ENCODE data around the gene EXOC7.
A peak's percentile ranks its signal among the peaks of the same experiment; 100 is the strongest.
"Not testable (repeated sequence)": the region's sequence is repeated elsewhere in the genome, so short reads cannot be mapped to it uniquely, and the experiment has no call there.

EXOC7 gene

GRCh38 chr17:76085731-76086366, 17.7 kb downstream of the EXOC7 start:
- DNase-seq = no peak

GRCh38 chr17:76085066-76085730, 18.4 kb downstream of the EXOC7 start:
- DNase-seq = no peak

DNA sequence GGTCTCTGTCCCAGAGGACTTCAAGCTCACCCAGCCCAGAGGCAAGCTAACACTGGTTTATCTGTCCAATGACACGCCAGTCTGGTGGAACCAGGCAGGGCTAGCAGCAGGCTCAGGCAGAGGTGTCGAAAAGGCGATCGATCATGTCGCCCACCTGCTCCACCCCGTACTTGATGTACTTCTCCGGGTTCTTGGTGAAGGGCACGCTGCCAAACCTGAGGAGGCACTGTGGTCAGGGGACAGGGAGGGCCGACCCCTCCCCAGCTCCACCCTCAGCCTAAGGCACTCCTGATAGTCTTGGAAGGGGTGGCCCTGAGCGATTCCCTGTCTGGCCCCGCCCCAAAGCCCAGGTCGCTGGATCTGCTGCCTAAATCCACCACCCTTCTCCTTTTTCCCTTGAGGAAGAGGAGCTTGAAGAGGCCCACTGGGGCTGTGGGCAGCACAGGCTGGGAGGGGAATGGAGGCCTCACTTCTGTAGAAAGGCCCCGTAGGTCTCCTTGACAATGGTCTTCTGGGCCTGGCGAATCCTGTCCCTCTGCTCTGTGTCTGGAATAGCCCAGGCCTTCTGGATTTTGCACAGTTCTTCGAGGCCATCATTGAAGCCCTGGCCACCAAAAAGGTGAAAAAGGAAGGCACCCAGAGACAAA, 19.9 kb downstream of the EXOC7 start:
- DNase-seq = no peak

DNA sequence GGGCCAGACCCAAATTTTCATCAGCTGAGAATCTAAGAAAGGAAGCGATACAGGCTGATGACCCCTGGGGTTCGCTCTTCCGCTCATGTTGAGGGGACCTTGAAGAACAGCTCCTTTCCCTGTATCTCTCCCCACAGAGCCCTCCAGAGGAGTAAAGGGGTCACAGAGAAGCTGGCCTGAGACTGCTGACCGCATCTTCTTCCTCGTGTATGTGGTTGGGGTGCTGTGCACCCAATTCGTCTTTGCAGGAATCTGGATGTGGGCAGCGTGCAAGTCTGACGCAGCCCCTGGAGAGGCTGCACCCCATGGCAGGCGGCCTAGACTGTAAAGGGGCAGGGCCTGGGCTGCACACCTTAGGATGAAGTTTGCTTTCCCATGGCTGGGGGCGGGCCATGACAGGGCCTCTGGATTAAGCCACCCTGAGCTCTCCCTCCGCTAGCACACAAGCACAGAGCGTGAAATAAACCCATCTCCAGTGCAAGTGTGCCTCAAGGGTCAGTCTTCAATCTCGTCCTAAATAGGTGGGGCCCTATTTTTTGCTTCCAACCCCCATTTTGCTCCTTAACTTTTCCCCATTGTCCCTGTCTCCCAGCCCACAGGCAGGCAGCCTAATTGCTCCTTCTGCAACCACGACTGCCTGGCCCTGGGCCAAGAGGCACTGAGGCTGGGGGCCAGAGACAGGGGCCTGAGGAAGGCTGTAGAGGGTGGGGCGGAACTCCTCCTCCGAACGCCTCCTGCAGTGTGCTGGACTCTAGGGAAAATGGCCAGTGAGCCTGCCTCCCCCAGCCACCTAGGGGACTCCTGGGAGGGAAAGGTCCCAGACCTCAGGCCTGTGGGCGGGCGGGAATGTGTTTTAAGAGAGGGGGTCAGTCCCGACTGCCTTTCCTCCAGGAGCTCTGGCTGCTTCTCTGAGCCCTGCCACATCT, 21.0 kb downstream of the EXOC7 start:
- no peak for DNase-seq

GRCh38 chr17:76081295-76082210, 22.0 kb downstream of the EXOC7 start:
- no peak for DNase-seq

DNA sequence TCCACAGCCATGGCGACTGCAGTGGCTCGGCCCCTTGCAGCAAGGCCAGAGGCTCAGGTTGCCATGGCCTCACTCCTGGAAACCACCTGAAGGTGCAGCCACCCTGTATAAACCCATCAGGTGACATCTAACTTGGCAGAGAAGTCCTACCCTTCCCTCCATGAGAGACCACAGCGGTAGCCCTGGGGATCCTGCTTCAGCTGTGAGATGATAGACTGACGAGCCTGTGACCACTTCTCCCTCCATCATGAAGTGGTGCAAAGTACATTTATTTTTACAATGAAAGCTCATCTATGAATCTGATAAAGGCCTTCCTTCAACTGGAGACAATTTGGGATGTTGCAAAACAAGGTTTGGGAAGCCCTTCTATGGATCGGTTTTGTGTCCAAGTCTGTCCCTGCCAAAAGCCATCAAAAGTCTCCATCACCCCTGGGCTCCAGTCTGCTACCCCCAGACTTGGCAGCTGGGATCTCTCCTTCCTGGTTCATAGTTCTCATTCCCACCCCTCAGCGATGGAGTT, 22.8 kb downstream of the EXOC7 start:
- no peak for DNase-seq

GRCh38 chr17:76079956-76080767, 23.4 kb downstream of the EXOC7 start:
- DNase-seq = no peak

DNA sequence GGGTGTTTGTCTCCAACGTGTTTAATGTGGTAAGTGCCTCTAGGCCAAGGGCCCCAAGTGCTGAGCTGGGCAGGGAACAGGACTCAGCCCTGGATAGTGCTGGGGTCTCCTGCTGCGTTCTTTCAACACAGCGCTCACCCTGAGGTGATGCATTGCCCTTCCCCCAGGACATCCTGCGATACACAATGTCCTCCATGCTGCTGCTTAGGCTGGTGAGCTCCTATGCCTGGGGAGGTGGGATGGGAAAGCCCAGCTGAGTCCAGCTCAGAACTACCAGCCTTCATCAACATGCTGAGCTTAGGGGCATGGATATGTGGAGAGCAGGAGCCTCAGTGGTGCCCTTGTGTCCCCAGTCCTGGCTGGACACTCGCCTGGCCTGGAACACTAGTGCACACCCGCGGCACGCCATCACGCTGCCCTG, 24.0 kb downstream of the EXOC7 start:
- DNase-seq = no peak

DNA sequence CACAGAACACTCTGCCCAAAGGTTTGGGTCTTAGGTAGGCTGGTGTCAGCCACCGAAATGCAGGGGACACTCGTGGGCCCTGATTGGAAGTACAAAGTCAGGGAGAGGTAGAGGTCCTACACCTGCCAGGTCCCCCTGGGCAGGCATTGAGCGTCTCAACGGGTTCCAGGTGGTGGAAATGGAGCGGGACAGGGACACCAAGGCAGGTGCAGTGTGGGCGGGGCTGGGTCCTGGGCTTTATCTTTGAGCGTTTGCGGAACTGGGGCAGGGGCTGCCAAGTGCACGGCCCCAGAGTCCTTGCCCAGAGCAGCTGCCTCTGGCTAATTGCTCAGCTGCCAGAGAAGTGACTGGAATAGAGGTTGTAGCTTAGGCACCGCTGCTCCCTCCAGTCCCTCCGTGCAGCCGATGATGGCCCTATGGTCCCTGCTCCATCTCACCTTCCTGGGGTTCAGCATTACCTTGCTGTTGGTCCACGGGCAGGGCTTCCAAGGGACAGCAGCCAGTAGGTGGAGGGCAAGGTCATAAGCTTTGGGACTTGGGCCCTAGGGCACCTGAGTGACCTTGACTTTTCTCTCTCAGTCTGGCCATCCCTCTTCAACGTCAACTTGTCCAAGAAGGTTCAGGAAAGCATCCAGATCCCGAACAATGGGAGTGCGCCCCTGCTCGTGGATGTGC, 24.6 kb downstream of the EXOC7 start, which contains the start of gene ZACN:
Gene ZACN, plus strand, starts transcription at position 323 of the 675 bp plus-strand sequence. Its CDS starts 83 bp downstream, at position 406.
- no peak for DNase-seq

DNA sequence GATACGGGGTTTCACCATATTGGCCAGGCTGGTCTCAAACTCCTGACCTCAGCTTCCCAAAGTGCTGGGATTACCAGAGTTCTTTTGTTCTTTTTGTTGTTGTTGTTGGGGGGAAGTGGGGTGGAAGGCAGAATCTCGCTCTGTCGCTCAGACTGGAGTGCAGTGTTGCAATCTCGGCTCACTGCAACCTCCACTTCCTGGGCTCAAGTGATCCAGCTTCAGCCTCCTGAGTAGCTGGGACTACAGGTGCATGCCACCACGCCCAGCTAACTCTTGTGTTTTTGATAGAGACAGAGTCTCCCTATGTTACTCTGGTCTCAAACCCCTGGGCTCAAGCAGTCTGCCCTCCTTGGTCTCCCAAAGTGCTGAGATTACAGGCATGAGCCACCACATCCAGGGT, 25.2 kb downstream of the EXOC7 start:
- not testable (repeated sequence) for DNase-seq

DNA sequence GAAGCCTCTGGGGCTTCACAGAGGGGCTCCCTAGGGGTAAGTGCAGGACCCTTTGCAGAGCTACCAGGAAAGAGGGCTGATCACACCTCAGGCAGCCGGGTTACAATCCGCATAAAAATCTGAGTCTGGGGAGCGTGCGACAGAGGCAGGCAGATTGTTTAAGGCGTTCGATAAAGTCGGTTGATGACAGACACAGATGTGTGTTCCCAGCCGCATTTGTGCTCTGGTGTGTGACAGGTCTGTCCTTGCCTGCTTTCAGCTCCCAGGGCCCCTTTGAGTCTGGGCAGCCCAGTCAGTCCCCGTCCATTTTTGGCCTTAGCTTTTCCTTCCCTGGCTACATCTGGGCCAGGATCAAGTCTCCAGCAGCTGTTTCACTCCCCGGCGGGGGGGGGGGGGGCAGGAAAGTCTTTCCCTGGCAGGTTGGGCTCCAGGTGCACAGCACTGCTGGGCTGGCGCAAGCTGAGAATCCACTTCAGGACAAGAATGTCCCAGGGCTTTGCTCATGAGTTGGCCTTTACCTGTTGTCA, 25.9 kb downstream of the EXOC7 start:
- no peak for DNase-seq

GRCh38 chr17:76076765-76077583, 26.6 kb downstream of the EXOC7 start:
- no peak for DNase-seq

DNA sequence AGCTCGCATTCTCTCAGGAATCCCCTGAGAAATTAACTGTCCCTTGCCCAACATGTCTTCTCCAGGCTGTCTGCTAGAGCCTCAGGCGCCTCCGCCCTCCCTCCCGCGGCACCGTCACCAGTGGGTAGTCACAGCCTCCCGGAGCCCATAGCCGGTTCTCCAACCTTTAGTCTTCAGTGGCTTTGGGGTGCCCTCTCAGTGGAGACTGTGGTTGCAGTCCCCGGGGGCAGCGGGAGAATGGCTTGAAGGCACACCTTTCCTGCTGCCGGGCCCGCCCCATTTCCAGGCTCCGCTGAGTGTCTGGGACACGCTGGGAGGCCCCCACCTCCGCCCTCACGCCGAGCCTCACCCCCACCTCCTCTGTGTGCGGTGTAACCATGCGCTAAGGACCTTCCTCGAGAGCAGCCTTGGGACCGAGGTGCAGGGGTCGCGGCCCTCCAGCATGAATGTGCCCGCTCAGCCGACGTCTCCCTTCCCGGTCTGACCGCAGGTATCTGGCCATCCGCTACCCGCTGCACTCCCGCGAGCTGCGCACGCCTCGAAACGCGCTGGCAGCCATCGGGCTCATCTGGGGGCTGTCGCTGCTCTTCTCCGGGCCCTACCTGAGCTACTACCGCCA, 27.3 kb downstream of the EXOC7 start:
- DNase-seq = no peak

DNA sequence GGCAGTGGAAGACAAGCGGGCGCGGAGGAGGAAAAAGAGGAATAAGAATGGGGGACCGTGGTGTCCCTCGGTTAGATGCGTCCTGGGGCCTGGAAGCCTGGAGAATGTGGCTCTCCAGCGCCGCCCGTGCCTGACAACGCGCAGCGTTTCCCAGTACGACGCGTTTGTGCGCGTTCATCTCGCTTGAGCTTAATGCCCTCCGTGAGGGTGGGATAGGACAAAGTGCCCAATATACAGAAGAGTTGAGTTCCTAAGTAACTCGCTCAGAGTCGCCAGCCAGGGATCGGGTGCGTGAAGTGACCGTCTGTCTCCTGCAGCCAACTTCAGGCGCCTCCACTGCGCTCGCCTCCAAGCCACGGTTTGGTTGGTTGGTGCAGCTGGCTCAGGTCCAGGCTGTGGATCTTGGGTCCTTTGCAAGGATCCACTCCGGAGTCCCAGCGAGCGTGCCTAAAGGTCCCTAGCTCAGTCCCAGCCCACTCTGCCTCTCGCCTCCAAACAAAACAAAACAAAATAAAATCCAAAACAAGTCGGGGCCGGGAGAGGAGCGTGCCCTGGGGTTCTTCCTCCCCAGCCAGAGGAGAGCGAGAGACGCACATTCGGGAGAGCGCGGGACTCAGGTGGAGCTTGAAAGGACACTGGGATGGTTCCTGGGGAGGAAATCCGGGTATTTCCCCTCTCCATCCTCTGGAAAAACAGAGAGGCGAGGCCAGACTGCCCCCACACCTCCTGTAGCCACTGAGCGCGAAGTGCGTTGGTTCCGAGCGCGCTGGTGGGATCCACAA, 28.0 kb downstream of the EXOC7 start:
- DNase-seq = no peak

- DNase-seq = no peak
Observed at GRCh38 chr17:76074390-76075363, 28.9 kb downstream of the EXOC7 start, which contains the start of gene GALR2. GALR2 (plus strand) TSS chr17:76074781; CDS start chr17:76074884, 103 bp downstream.

DNA sequence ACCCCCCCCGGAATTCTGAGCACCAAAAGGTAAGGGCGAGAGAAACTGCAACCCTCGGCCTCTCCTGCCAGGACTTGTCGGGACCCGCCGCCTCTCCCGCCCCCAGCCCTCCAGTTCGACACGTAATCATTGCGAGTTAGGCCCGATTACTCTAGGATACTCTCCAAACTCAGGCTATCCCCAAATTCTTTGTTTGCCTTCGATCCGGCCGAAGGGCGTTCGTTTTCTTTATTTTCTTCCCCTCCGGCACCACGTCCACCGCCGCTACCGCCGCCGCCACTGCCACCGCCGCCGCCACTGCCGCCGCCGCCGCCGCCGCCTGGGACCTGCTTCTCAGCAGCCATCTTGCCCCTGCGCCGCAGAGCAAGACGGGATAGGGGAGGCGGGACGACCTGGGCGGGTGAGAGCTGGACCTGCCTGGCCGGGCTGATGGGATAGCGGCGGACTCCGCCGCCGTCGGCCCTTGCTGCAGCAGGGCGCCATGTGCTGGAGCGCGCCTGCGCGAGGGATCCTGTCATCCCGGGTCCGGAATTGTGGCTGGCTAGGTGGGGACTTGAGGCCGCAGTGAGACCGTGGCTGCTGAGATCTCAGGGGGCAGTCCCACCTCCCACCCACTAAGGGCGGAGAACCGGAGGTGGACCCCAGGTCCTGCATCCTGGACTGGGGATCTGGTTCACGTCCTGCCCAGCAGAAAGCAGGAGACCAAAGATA, 31.3 kb downstream of the EXOC7 start, which contains the start of gene SRP68:
Gene SRP68, minus strand, starts transcription at position 370 of the 711 bp plus-strand sequence. Its CDS starts 26 bp downstream, at position 344.
- DNase-seq = peak; percentile 88
